ENCODE data around the gene HYOU1.
"Not testable (repeated sequence)": the region's sequence is repeated elsewhere in the genome, so short reads cannot be mapped to it uniquely, and the experiment has no call there.

GRCh38 chr11:119039471-119039870 lies 17.5 kb downstream of the HYOU1 start:
- TF ChIP-seq CTCF, POLR2A (IDR thresholded peaks at IDR 0.05): not testable (repeated sequence)
